Heart left ventricle (tissue), 13 donors: Measurements from ENCODE around the gene NRSN2.

Source experiments
- CTCF ChIP-seq, 12 donors: fragments of 200-600 bp; sonication (generic) in 4 of 12; IDR thresholded peaks; one replicate each; pipeline versions ENCODE4 v1.5.0 to v1.8.0; 2018 to 2022; ENCODE audit warnings: antibody characterized with exemption in 12 of 12, mild to moderate bottlenecking in 5 of 12
- POLR2A ChIP-seq, 2 donors: fragments of 450-650 bp; IDR thresholded peaks; one replicate each; pipeline ENCODE4 v1.6.1; 2017; ENCODE audit warnings: antibody characterized with exemption in 2 of 2, mild to moderate bottlenecking in 2 of 2, moderate library complexity in 2 of 2
- donor health status: ischemic (EF 13 %, LVEDD 7.1; RV severe dilation, severe dysfunction).
- donor health status: DM: no; HTN: yes; CAD: no.
- donor health status: DM: no; HTN: no; CAD: no.
- donor health status: ischemic (EF 25% LVEDD 6.9; RV normal size, moderate dysfunction).
- donor health status: ischemic (EF 25% LVEDD 5.7; RV mildly dilated, moderate dysfunction).
- donor health status: ischemic (EF 35%, LVEDD 5.7; RV mildly dilated, moderate dysfunction).
- donor health status: nonischemic (EF 11% LVEDD 7.7; RV severe dilation, severe dysfunction).
- donor health status: DM: yes; HTN: yes; CAD: no.
- donor health status: PGD.
- donor health status: ischemic (EF 29% LVEDD 5.4; RV normal size, mild dysfunction).
- donor health status: nonischemic (EF 23%, LVEDD 6.1; RV moderate dilation, normal function).

GRCh38 chr20:305745-306144 is 41.2 kb upstream of the NRSN2 start:
- TF ChIP-seq CTCF (IDR thresholded peaks at IDR 0.05) (no peak), POLR2A (IDR thresholded peaks at IDR 0.05) (no peak)
